K562 (cell line): ENCODE measurements around the gene MAP4. TPM values are rescaled to one million over a fixed set of nuclear protein-coding genes. Genes with fewer than 3 reads are reported as not detected.

Experiments
- ATAC-seq: fragments of 200-7000 bp; cut with Tn5 transposase; 3 replicates; pipeline ENCODE4 v1.9.1; 2020; ENCODE audit warnings: moderate library complexity
- BruUV-seq: library from RNA; stranded (reverse); fragments of 400-500 nt; replicated peaks from 2 replicates; lab custom pipeline; 2021; lab: Mats Ljungman, UMichigan
- CTCF ChIA-PET: fragments of 300-600 bp; formaldehyde crosslinking; extraction: SDS; loops from one replicate; lab custom pipeline; 2021; ENCODE audit warnings: low intra/inter-chr PET ratio; lab: Yijun Ruan, JAX
- POLR2A ChIA-PET: fragments of 300-600, 350-650 bp; sonication (Branson Sonifier 250); formaldehyde crosslinking; extraction: SDS; loops from one replicate; lab custom pipeline; 2021; ENCODE audit warnings: antibody characterized with exemption, inconsistent platforms; lab: Yijun Ruan, JAX
- DNase-seq, 4 experiments: peaks; one replicate each; pipeline versions ENCODE4 v3.0.0 to v3.0.0-alpha.2; 2011 to 2018; ENCODE audit warnings: low spot score in 3 of 4, mixed read lengths in 3 of 4; ENCODE audit errors: extremely low read depth in 1 of 4
- FAIRE-seq: peaks from 2 replicates; lab custom pipeline; 2011; peaks lifted over from hg19 to GRCh38; lab: Jason Lieb, UNC
- H2AFZ ChIP-seq: 2 replicates; pipeline ENCODE4 v1.6.0; 2011; ENCODE audit warnings: low read depth, low read length, control low read depth, inconsistent platforms
- H3K27ac ChIP-seq: fragments of 200-600 bp; 3 replicates; pipeline ENCODE4 v1.8.0; 2011; ENCODE audit warnings: low read depth, mild to moderate bottlenecking, control low read depth, inconsistent platforms, low read length, moderate library complexity, mixed read lengths; ENCODE audit errors: extremely low read depth
- H3K27me3 ChIP-seq, 2 experiments: fragments of 300-600 bp in 1 of 2; 2 replicates in 1 of 2; 3 replicates in 1 of 2; pipeline versions ENCODE4 v1.6.0 to v1.8.0; 2011; ENCODE audit warnings: inconsistent platforms in 2 of 2, low read length in 2 of 2, mild to moderate bottlenecking in 1 of 2, mixed read lengths in 1 of 2, moderate library complexity in 1 of 2; ENCODE audit not compliant: control insufficient read depth in 2 of 2, insufficient read depth in 2 of 2
- H3K36me3 ChIP-seq: fragments of 300-600 bp; 3 replicates; pipeline ENCODE4 v1.8.0; 2011; ENCODE audit warnings: mild to moderate bottlenecking, low read length, inconsistent platforms; ENCODE audit not compliant: control insufficient read depth, insufficient read depth
- H3K4me1 ChIP-seq, 2 experiments: fragments of 200-600 bp in 1 of 2; replicated peaks in 1 of 2; 2 replicates in 1 of 2; 3 replicates in 1 of 2; pipeline versions ENCODE4 v1.5.1 to v1.8.0; 2011; ENCODE audit warnings: inconsistent platforms in 2 of 2, low read length in 2 of 2, mild to moderate bottlenecking in 1 of 2, mixed read lengths in 1 of 2, moderate library complexity in 1 of 2; ENCODE audit not compliant: control insufficient read depth in 2 of 2, insufficient read depth in 2 of 2
- H3K4me2 ChIP-seq: 2 replicates; pipeline ENCODE4 v1.6.1; 2011; ENCODE audit warnings: low read length, control low read depth, inconsistent platforms, mixed read lengths; ENCODE audit not compliant: insufficient read depth
- H3K4me3 ChIP-seq: fragments of 200-600 bp; sonication (generic), shearing (Covaris generic); 2 replicates; pipeline ENCODE4 v1.5.1; 2016; ENCODE audit warnings: control low read depth, inconsistent platforms
- H3K79me2 ChIP-seq: fragments of 200-600 bp; 3 replicates; pipeline ENCODE4 v1.8.0; 2011; ENCODE audit warnings: low read length, inconsistent platforms; ENCODE audit not compliant: control insufficient read depth, insufficient read depth
- H3K9ac ChIP-seq, 2 experiments: 2 replicates each; pipeline versions ENCODE4 v1.6.0 to v1.6.1; 2011; ENCODE audit warnings: low read depth in 2 of 2, low read length in 2 of 2, control low read depth in 1 of 2, inconsistent platforms in 1 of 2, mild to moderate bottlenecking in 1 of 2, mixed read lengths in 1 of 2; ENCODE audit not compliant: insufficient read depth in 1 of 2
- H3K9me1 ChIP-seq: one replicate; pipeline ENCODE4 v1.6.0; 2011; ENCODE audit warnings: inconsistent platforms, mild to moderate bottlenecking, low read length, moderate library complexity; ENCODE audit not compliant: control insufficient read depth, insufficient read depth
- H3K9me3 ChIP-seq: replicated peaks from 2 replicates; pipeline ENCODE4 v1.5.1; 2011; ENCODE audit warnings: low read depth, low read length, inconsistent platforms; ENCODE audit not compliant: control insufficient read depth, insufficient read depth
- H4K20me1 ChIP-seq: replicated peaks from 2 replicates; pipeline ENCODE4 v1.6.1; 2011; ENCODE audit warnings: low read length, inconsistent platforms, mixed read lengths; ENCODE audit not compliant: control insufficient read depth, insufficient read depth
- CCNT2 ChIP-seq: IDR thresholded peaks from 2 replicates; pipeline ENCODE4 v1.6.1; 2011; ENCODE audit warnings: borderline replicate concordance, low read depth, mild to moderate bottlenecking, moderate library complexity, mixed read lengths, low read length; ENCODE audit not compliant: insufficient read length; ENCODE audit errors: extremely low read depth
- GMEB1 ChIP-seq: fragments of 250-450 bp; sonication (Bioruptor Pico); IDR thresholded peaks from 2 replicates; pipeline ENCODE4 v1.4.0; 2020; ENCODE audit warnings: mild to moderate bottlenecking
- ZBTB5 ChIP-seq: fragments of 450-650 bp; IDR thresholded peaks from 2 replicates; pipeline ENCODE4 v1.6.1; 2017; ENCODE audit warnings: antibody characterized with exemption
- ZNF436 ChIP-seq: fragments of 250-450, 450-650 bp; sonication (Bioruptor Pico); formaldehyde crosslinking; IDR thresholded peaks from 2 replicates; pipeline ENCODE4 v1.7.0; 2020; ENCODE audit warnings: mild to moderate bottlenecking
- WGBS: fragments of 100-300 bp; shearing (Covaris generic); methylation state at CpG from one replicate; pipeline ENCODE4 v1.1.6; 2016; ENCODE audit warnings: low coverage, mixed read lengths; ENCODE audit not compliant: insufficient coverage; ENCODE audit errors: missing lambda C conversion rate; 5-methylcytosine and 5-hydroxymethylcytosine counted together
- in situ Hi-C: fragments of 300-500 bp; cut with MboI; formaldehyde crosslinking; loops from 4 replicates; pipeline ENCODE4 v1.15.0; 2018; ENCODE audit warnings: inconsistent platforms, mixed read lengths
- intact Hi-C: fragments of 100-400 bp; cut with micrococcal nuclease; formaldehyde crosslinking; loops from 2 replicates; pipeline ENCODE4 v1.14.2; 2022
- polyA plus RNA-seq, 8 experiments: library from polyadenylated mRNA; depleted of rRNA in 4 of 8; stranded (reverse) in 5 of 8; unstranded in 3 of 8; fragments of >200 nt; fragmentation: Nextera tagmentation in 2 of 8; fragmentation: Illumina TruSeq in 1 of 8; extraction: Ambion mirVana in 2 of 8; extraction: Trizol in 1 of 8; gene quantifications; 2 replicates each; pipeline versions ENCODE4 v1.2.1 to v1.2.3, GENCODE V29; 2011 to 2014; ENCODE audit warnings: inconsistent platforms in 1 of 8, missing spikeins in 1 of 8
- total RNA-seq, 7 experiments: library from RNA; depleted of rRNA in 6 of 7; stranded (reverse); fragments of >200 nt in 6 of 7; fragmentation: Illumina TruSeq in 2 of 7; extraction: Trizol in 2 of 7; gene quantifications; 2 replicates each; pipeline versions ENCODE4 v1.2.1 to v1.2.3, GENCODE V29; 2011 to 2021; ENCODE audit warnings: low replicate concordance in 1 of 7

Gene MAP4
- total and polyA plus RNA-seq, 9 of the 15 experiments (the other 6 are each of a cell fraction or from before 2014, with no cell fraction given) = 13.3 to 141 (median 36.8) TPM

- no peaks in the 10 kb centered on the region for H3K27me3 ChIP-seq
- H3K4me3 ChIP-seq = no peak overlapping the region
- TF ChIP-seq ZBTB5 (no peak), CCNT2 (no peak), GMEB1 (no peak), ZNF436 (CRISPR knock-in tag) (no peak)
- no peak overlapping the region for H2AFZ ChIP-seq
- peak overlapping the region in 1 of 2 experiments; percentile 74; a peak in 2 of 4 replicates for H3K9ac ChIP-seq
- DNase-seq (no peak), FAIRE-seq (no peak), ATAC-seq (no peak; the same call in 1 of the 3 replicates)
- no peaks in the 10 kb centered on the region for H3K9me3 ChIP-seq
- no peaks in the 10 kb centered on the region for H3K9me1 ChIP-seq
- no peaks in the 10 kb centered on the region for H3K79me2 ChIP-seq
- peaks cover 13% of the 10 kb centered on the region for H3K36me3 ChIP-seq
- ChIA-PET CTCF (no interaction called here), POLR2A (interaction anchor here (0.6 to 0.7 kb wide), 2 partner anchors 17 to 147 kb away, joined by 3 to 4 read pairs; no protein-coding TSS in a partner anchor)
- no peak overlapping the region for H3K27ac ChIP-seq
- 0 out of 5 replicates have a peak, but pooled peaks cover 0 to 2% of the 10 kb centered on the region in 2 experiments for H3K4me1 ChIP-seq
- H4K20me1 ChIP-seq = no peaks in the 10 kb centered on the region
- BruUV-seq = no TSS peak
- H3K4me2 ChIP-seq = no peak overlapping the region
- in situ Hi-C loops = no loop called here
- intact Hi-C loops = no loop called here
- WGBS = 72% methylated on average over 7 of the region's 7 CpGs
Measured at GRCh38 chr3:47817609-47818008, 198.6 kb downstream of the MAP4 start.
